ENCODE measurements around the gene GBF1.
"Not testable (repeated sequence)": the region's sequence is repeated elsewhere in the genome, so short reads cannot be mapped to it uniquely, and the experiment has no call there.

Gene GBF1

GRCh38 chr10:102213599-102213998 is 31.7 kb upstream of the GBF1 start:
- peak; percentile 52; the same call in 1 of the 2 replicates for TF ChIP-seq SPI1 (IDR thresholded peaks at IDR 0.05; ENCODE audit: borderline replicate concordance, low read depth)
- H3K4me3 ChIP-seq (replicated peaks; ENCODE audit: insufficient read depth, low read length); H3K27ac ChIP-seq (replicated peaks); H3K27me3 ChIP-seq (ENCODE audit: insufficient read depth, poor library complexity, severe bottlenecking): not testable (repeated sequence)
- DNase-seq (ENCODE audit: low read depth in 1 of 2, low spot score in 1 of 2), result peak in 1 of 2 experiments; percentile 55

GRCh38 chr10:102219370-102219769 is 26.0 kb upstream of the GBF1 start:
- Histone ChIP-seq H3K4me3 (replicated peaks; ENCODE audit: insufficient read depth, low read length) (no peak overlapping the region), H3K27ac (replicated peaks) (no peak overlapping the region), H3K27me3 (ENCODE audit: insufficient read depth, poor library complexity, severe bottlenecking) (no peaks in the 10 kb centered on the region)
- TF ChIP-seq CTCF (IDR thresholded peaks at IDR 0.05; ENCODE audit: insufficient read depth, low read length), result no peak
- no peak for TF ChIP-seq GABPA (IDR thresholded peaks at IDR 0.05; ENCODE audit: low read depth)
- TF ChIP-seq POLR2AphosphoS5 (IDR thresholded peaks at IDR 0.05; ENCODE audit: low read depth), result no peak
- no peak for TF ChIP-seq REST (IDR thresholded peaks at IDR 0.05; ENCODE audit: insufficient replicate concordance, low read depth)
- TF ChIP-seq SPI1 (IDR thresholded peaks at IDR 0.05; ENCODE audit: borderline replicate concordance, low read depth), result no peak
- DNase-seq (ENCODE audit: low read depth in 1 of 2, low spot score in 1 of 2), result no peak

GRCh38 chr10:102220612-102221011 is 24.7 kb upstream of the GBF1 start:
- no peak for DNase-seq (ENCODE audit: low read depth in 1 of 2, low spot score in 1 of 2)
- H3K27me3 ChIP-seq (ENCODE audit: insufficient read depth, poor library complexity, severe bottlenecking), result no peaks in the 10 kb centered on the region
- H3K27ac ChIP-seq (replicated peaks), result no peak overlapping the region
- no peak overlapping the region for H3K4me3 ChIP-seq (replicated peaks; ENCODE audit: insufficient read depth, low read length)
- TF ChIP-seq POLR2AphosphoS5 (IDR thresholded peaks at IDR 0.05; ENCODE audit: low read depth) (no peak), GABPA (IDR thresholded peaks at IDR 0.05; ENCODE audit: low read depth) (no peak), CTCF (IDR thresholded peaks at IDR 0.05; ENCODE audit: insufficient read depth, low read length) (no peak), REST (IDR thresholded peaks at IDR 0.05; ENCODE audit: insufficient replicate concordance, low read depth) (no peak), SPI1 (IDR thresholded peaks at IDR 0.05; ENCODE audit: borderline replicate concordance, low read depth) (no peak)

GRCh38 chr10:102222797-102223196 is 22.5 kb upstream of the GBF1 start:
- no peak for TF ChIP-seq POLR2AphosphoS5 (IDR thresholded peaks at IDR 0.05; ENCODE audit: low read depth)
- no peak for TF ChIP-seq GABPA (IDR thresholded peaks at IDR 0.05; ENCODE audit: low read depth)
- TF ChIP-seq SPI1 (IDR thresholded peaks at IDR 0.05; ENCODE audit: borderline replicate concordance, low read depth), result no peak
- TF ChIP-seq CTCF (IDR thresholded peaks at IDR 0.05; ENCODE audit: insufficient read depth, low read length), result no peak
- no peak for TF ChIP-seq REST (IDR thresholded peaks at IDR 0.05; ENCODE audit: insufficient replicate concordance, low read depth)
- no peak for DNase-seq (ENCODE audit: low read depth in 1 of 2, low spot score in 1 of 2)
- H3K27ac ChIP-seq (replicated peaks), result no peak overlapping the region
- H3K27me3 ChIP-seq (ENCODE audit: insufficient read depth, poor library complexity, severe bottlenecking), result no peaks in the 10 kb centered on the region
- no peak overlapping the region for H3K4me3 ChIP-seq (replicated peaks; ENCODE audit: insufficient read depth, low read length)
